Mesothelial cell of epicardium (in vitro differentiated cells): ENCODE results near the gene PRKN. TPM values are rescaled to one million over a fixed set of nuclear protein-coding genes. Genes with fewer than 3 reads are reported as not detected.
"Not testable (repeated sequence)": the region's sequence is repeated elsewhere in the genome, so short reads cannot be mapped to it uniquely, and the experiment has no call there.

ENCODE experiments used
- DNase-seq, 2 experiments: peaks; one replicate each; pipeline ENCODE4 v3.0.0; 2021; ENCODE audit warnings: low spot score in 2 of 2; ENCODE audit not compliant: unreplicated experiment in 2 of 2
- H3K27ac Mint-ChIP-seq: 2 replicates; pipeline ENCODE4 v1.8.0; 2021; ENCODE audit warnings: mixed read lengths
- H3K27me3 Mint-ChIP-seq: 2 replicates; pipeline ENCODE4 v1.8.0; 2021; ENCODE audit warnings: low read depth, mixed read lengths
- H3K36me3 Mint-ChIP-seq: 2 replicates; pipeline ENCODE4 v1.8.0; 2021; ENCODE audit warnings: mixed read lengths
- H3K4me1 Mint-ChIP-seq: 2 replicates; pipeline ENCODE4 v1.8.0; 2021; ENCODE audit warnings: mixed read lengths
- H3K4me3 Mint-ChIP-seq: 2 replicates; pipeline ENCODE4 v1.8.0; 2021; ENCODE audit warnings: mild to moderate bottlenecking, moderate library complexity, mixed read lengths
- H3K9me3 Mint-ChIP-seq: 2 replicates; pipeline ENCODE4 v1.8.0; 2021; ENCODE audit warnings: mixed read lengths
- total RNA-seq: library from RNA; stranded (reverse); gene quantifications from 3 replicates; pipeline ENCODE4 v1.2.1, GENCODE V29; 2021
- TF ChIP-seq, protein P1 (sequence below): fragments of 200-600 bp; sonication (generic); IDR thresholded peaks from one replicate; pipeline ENCODE4 v1.5.0; 2021; ENCODE audit warnings: antibody characterized with exemption; ENCODE audit not compliant: unreplicated experiment

Gene PRKN
- total RNA-seq, 1 donor from 2014 or later, result 7.6 TPM

- no peaks in the 10 kb centered on the region for H3K9me3 Mint-ChIP-seq
- no peaks in the 10 kb centered on the region for H3K27me3 Mint-ChIP-seq
- no peak for DNase-seq
- no peaks in the 10 kb centered on the region for H3K36me3 Mint-ChIP-seq
- TF ChIP-seq, protein P1, sequence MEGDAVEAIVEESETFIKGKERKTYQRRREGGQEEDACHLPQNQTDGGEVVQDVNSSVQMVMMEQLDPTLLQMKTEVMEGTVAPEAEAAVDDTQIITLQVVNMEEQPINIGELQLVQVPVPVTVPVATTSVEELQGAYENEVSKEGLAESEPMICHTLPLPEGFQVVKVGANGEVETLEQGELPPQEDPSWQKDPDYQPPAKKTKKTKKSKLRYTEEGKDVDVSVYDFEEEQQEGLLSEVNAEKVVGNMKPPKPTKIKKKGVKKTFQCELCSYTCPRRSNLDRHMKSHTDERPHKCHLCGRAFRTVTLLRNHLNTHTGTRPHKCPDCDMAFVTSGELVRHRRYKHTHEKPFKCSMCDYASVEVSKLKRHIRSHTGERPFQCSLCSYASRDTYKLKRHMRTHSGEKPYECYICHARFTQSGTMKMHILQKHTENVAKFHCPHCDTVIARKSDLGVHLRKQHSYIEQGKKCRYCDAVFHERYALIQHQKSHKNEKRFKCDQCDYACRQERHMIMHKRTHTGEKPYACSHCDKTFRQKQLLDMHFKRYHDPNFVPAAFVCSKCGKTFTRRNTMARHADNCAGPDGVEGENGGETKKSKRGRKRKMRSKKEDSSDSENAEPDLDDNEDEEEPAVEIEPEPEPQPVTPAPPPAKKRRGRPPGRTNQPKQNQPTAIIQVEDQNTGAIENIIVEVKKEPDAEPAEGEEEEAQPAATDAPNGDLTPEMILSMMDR, result no peak
- H3K4me3 Mint-ChIP-seq, result no peak overlapping the region
- no peaks in the 10 kb centered on the region for H3K4me1 Mint-ChIP-seq
- H3K27ac Mint-ChIP-seq, result no peak overlapping the region
Observed at GRCh38 chr6:161508341-161508740, 1219.2 kb downstream of the PRKN start.

GRCh38 chr6:161507375-161507774, 1220.2 kb downstream of the PRKN start:
- DNase-seq, result no peak
- no peaks in the 10 kb centered on the region for H3K4me1 Mint-ChIP-seq
- TF ChIP-seq, protein P1, result no peak
- H3K9me3 Mint-ChIP-seq, result no peaks in the 10 kb centered on the region
- no peak overlapping the region for H3K4me3 Mint-ChIP-seq
- no peaks in the 10 kb centered on the region for H3K36me3 Mint-ChIP-seq
- no peaks in the 10 kb centered on the region for H3K27me3 Mint-ChIP-seq
- H3K27ac Mint-ChIP-seq, result no peak overlapping the region

DNA sequence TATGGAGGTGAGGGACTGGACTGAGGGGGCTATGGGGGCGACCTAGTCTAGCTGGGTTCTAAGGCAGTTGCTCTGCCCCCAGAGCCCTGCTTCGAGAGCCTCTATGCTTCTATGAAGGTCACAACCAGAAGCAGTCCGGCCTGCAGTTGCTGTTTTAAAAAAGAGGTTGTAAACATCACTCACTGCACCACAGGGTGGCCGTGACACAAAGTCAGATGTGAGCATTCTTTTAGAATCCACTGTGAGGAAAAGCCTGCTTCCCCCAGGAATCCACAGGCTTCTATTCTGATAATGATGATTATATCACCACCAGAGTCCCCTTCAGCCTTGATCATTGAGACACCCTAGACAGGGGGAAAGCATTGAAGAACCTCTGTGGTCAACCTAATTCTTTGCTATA, 1224.0 kb downstream of the PRKN start:
- H3K27ac Mint-ChIP-seq, result no peak overlapping the region
- peaks cover 11% of the 10 kb centered on the region for H3K27me3 Mint-ChIP-seq
- H3K4me3 Mint-ChIP-seq, result no peak overlapping the region
- no peaks in the 10 kb centered on the region for H3K36me3 Mint-ChIP-seq
- no peaks in the 10 kb centered on the region for H3K4me1 Mint-ChIP-seq
- TF ChIP-seq, protein P1, result no peak
- no peak for DNase-seq
- no peaks in the 10 kb centered on the region for H3K9me3 Mint-ChIP-seq

DNA sequence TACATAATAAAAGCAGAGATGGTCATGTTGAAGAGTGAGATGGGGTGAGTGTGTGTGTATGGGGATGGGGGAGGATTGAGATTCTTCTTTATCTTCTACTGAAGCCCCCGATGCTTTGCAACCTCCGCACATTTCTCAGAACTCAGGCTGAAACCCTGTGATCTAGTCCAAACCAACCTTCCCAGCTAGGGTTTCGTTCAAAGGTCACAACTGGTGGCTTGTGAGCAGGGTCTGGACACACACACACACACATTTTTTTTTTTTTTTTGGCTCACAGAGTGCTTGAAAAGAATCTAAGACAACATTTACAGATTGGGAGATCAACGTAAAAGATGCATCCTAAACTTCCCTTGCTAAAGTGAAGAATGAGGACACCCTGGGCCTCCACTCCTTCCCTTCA, 1228.7 kb downstream of the PRKN start:
- no peak for DNase-seq
- no peak overlapping the region for H3K27ac Mint-ChIP-seq

DNA sequence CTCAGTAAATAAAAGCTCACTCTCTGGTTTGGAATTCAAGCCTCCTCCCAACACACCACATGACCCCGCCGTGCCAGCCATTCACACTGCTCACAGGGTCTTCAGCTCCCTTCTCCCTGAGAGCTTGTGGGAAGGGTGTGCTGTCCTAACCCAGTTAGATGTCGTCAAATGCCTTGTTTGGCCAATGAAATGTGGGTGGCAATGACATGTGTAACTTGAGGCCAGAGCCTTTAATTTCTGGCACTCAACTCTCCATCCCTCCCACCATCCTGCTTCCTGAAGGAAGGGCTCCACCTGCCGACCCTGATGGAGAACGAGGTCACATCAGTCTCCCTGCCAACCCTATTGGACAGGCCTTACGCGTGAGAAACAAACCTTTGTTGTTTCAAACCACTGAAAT, 1229.2 kb downstream of the PRKN start:
- H3K4me1 Mint-ChIP-seq, result peaks cover 4% of the 10 kb centered on the region
- H3K36me3 Mint-ChIP-seq, result no peaks in the 10 kb centered on the region
- no peak for DNase-seq
- no peaks in the 10 kb centered on the region for H3K9me3 Mint-ChIP-seq
- H3K27ac Mint-ChIP-seq, result no peak overlapping the region
- H3K27me3 Mint-ChIP-seq, result peaks cover 11% of the 10 kb centered on the region
- H3K4me3 Mint-ChIP-seq, result no peak overlapping the region
- TF ChIP-seq, protein P1, result no peak

More for the DNA sequence above, 1228.7 kb downstream of the PRKN start:
- TF ChIP-seq, protein P1, result no peak
- H3K36me3 Mint-ChIP-seq, result no peaks in the 10 kb centered on the region
- H3K9me3 Mint-ChIP-seq, result no peaks in the 10 kb centered on the region
- H3K4me1 Mint-ChIP-seq, result peaks cover 4% of the 10 kb centered on the region
- no peak overlapping the region for H3K4me3 Mint-ChIP-seq
- H3K27me3 Mint-ChIP-seq, result peaks cover 11% of the 10 kb centered on the region

GRCh38 chr6:161496941-161497340, 1230.6 kb downstream of the PRKN start:
- no peak overlapping the region for H3K27ac Mint-ChIP-seq
- peaks cover 9% of the 10 kb centered on the region for H3K27me3 Mint-ChIP-seq
- H3K4me3 Mint-ChIP-seq, result no peak overlapping the region
- TF ChIP-seq, protein P1, result no peak
- H3K9me3 Mint-ChIP-seq, result no peaks in the 10 kb centered on the region
- DNase-seq, result no peak
- peaks cover 4% of the 10 kb centered on the region for H3K4me1 Mint-ChIP-seq
- no peaks in the 10 kb centered on the region for H3K36me3 Mint-ChIP-seq

- DNase-seq, H3K4me1 Mint-ChIP-seq, H3K36me3 Mint-ChIP-seq, H3K27ac Mint-ChIP-seq, H3K27me3 Mint-ChIP-seq, H3K4me3 Mint-ChIP-seq, H3K9me3 Mint-ChIP-seq: not testable (repeated sequence)
Observed at GRCh38 chr6:161496271-161496670, 1231.3 kb downstream of the PRKN start.
